ENCODE measurements around the gene COPZ2.

GRCh38 chr17:48045316-48046001, 7.9 kb upstream of the COPZ2 start:
- TF ChIP-seq CTCF (conservative IDR thresholded peaks at IDR 0.05; ENCODE audit: low read depth, low read length) (no peak), EZH2phosphoT487 (IDR thresholded peaks at IDR 0.05; ENCODE audit: borderline replicate concordance, low read length) (no peak)
